ENCODE data around the gene BTG3.

BTG3 gene, protein sequence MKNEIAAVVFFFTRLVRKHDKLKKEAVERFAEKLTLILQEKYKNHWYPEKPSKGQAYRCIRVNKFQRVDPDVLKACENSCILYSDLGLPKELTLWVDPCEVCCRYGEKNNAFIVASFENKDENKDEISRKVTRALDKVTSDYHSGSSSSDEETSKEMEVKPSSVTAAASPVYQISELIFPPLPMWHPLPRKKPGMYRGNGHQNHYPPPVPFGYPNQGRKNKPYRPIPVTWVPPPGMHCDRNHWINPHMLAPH

GRCh38 chr21:17612565-17613241 is at the start of gene BTG3:
BTG3 (minus strand) TSS chr21:17612901; CDS start chr21:17609144, 3,757 bp downstream.
- no peak for DNase-seq

GRCh38 chr21:17660862-17661261 is 48.2 kb upstream of the BTG3 start:
- DNase-seq = no peak

DNA sequence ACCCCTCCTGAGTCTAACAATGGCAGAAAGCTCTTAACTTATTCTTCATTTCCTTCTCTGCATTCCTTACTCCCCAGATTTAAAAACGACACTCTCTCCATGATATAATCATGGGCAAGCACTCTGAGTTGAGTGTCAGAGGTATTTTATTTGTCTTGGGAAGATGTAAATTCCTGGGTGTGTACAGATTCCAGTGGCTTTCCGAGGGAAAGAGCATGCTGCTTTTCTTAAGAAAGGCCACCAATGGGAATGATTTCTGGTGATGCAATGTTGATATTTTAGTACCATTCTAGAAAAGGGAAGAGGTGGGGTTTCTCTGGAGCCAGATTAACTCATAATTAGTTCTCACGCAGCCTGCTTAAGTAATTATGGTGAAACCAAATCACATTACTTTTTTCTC is 47.8 kb upstream of the BTG3 start:
- no peak for DNase-seq

GRCh38 chr21:17658931-17659330 is 46.2 kb upstream of the BTG3 start:
- no peak for DNase-seq

- DNase-seq = no peak
Measured at GRCh38 chr21:17651526-17651925, 38.8 kb upstream of the BTG3 start.

GRCh38 chr21:17650292-17650691 is 37.6 kb upstream of the BTG3 start:
- DNase-seq = no peak

DNA sequence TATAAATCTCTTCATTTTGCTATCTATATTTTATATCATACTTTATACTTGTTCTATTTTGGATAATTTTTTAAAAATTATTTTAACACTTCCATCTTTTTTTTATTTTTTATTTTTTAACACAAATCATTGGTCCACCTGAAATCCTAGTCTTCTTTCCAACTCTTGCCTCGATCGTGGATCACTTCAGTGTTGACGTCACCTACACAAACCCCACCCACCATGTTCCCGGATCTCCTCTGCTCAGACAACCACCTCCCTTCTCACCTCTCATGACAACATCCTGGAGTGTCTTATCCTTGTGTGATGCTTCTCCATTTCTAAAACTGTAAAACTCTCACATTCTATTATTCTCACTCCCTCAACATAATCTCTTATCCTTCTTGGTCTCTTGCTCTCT is 34.1 kb upstream of the BTG3 start:
- no peak for DNase-seq

DNA sequence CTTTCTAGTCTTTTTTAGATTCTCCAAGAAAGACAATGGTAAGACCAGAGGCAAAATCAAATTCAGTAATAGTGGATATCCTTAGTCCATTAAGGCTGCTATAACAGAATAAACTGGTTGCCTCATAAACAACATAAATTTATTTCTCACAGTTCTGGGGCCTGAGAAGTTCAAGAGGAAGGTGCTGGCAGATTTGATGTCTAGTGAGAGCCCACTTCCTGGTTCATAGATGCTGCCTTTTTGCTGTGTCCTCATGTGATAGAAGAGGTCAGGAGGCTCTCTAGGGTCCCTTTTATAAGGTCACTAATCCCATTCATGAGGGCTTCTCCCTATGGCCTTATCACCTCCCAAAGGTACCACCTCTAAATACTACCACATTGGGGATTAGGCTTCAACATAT is 31.5 kb upstream of the BTG3 start:
- no peak for DNase-seq

GRCh38 chr21:17640821-17641220 is 28.1 kb upstream of the BTG3 start:
- DNase-seq = no peak

GRCh38 chr21:17636711-17637110 is 24.0 kb upstream of the BTG3 start:
- no peak for DNase-seq

- DNase-seq = no peak
Measured at GRCh38 chr21:17631195-17631594, 18.5 kb upstream of the BTG3 start.

DNA sequence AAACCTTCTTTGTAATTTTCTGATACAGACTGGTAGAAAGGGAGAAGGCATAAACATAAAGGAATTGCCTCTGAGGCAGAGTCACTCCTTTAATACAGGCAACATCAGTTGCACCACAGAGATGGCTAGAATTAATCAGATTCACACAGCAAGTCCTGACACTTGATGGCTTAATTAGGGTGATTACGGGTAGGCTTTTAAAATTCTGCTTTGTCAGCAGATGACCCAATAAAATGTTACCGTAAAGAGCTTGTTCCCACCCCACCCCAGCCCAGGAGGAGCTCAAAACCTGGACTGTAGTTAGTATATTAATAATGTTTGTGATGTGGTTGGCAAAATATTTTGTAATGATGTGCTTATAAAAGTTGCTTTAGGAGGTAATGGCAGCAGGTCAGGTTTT is 9.3 kb upstream of the BTG3 start:
- DNase-seq = no peak

DNA sequence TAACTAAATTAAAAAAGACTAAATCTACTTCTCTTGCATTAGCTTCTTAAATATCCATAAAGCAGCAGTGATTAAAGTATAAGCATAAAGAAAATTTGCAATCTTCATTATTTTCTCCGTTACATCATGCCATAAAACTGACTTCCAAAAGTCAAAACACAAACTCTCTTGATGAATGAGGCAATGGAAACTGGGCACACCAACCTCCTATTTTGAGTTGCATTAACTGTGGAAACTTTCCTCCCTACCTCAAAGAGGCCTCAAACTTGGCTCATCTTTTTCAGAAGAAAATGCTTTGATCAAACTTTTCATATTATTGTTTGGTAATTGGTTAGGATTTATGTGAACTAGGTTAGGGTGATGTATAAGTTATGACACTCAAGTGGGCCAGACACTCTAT is 4.1 kb upstream of the BTG3 start:
- DNase-seq = no peak

DNA sequence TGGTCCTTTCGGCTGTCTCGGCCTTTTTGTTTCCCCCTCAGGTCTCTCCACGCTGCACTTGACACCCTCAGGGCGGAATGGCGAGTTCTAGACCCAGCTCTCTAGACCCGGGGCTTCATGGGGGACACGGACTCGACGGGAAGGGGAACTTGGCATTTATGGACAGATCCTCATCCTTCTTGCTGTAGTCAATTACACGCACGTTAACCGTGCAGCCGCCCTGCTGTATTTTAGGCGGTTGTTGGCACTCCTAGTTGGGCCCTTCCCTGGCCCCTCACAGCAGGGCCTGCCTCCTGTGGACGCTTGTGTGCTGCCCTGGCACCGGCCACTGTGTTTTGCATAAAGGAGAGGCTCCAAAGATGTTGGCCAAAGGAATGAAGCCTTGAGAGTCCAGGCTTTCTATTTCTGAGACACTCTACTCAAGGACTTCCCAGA is 558 bp upstream of the BTG3 start:
- DNase-seq = no peak

GRCh38 chr21:17612023-17612564 is 607 bp downstream of the BTG3 start:
- DNase-seq = no peak

DNA sequence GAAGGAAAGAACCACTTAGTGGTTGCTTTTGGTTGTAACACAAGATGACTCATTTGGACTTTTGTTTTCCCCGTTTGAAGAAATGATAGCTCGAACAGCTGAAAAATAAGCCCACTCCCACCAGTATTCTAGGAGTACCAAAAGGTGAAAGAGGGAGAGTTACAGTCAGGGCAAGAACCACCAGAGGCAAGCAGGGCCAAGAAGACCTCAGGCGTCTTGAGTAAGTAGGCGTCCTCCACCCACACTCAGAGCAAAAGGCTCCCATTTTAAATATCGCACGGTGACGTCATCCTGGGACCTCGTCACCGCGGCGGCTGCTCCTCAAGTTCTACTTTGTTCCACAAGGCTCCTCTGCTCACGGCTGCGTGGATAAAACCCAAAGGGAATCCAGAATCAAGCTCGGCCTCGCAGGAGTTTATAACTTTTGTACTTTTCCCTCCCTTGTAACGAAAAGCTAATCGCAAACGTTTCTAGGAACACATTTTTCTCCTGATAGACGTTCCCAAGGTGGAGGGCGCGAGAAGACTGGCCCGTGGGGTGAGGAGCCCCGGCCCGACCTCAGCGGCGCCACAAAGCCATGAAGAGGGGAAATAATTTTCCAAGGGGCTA is 1.2 kb downstream of the BTG3 start:
- peak; percentile 25 for DNase-seq

GRCh38 chr21:17610911-17611310 is 1.8 kb downstream of the BTG3 start:
- DNase-seq = no peak

DNA sequence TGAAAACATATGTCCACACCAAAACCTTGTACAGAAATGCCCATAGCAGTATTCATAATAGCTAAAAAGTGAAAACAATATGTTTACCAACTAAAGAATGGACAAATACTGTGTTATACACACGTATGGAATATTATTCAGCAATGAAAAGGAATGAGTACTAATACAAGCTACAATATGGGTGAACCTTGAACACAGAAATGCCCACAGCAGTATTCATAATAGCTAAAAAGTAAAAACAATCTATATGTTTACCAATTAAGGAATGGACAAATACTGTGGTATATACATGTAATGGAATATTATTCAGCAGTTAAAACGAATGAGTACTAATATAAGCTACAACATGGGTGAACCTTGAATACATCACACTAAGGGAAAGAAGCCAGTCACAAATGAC is 3.0 kb downstream of the BTG3 start:
- DNase-seq = no peak

DNA sequence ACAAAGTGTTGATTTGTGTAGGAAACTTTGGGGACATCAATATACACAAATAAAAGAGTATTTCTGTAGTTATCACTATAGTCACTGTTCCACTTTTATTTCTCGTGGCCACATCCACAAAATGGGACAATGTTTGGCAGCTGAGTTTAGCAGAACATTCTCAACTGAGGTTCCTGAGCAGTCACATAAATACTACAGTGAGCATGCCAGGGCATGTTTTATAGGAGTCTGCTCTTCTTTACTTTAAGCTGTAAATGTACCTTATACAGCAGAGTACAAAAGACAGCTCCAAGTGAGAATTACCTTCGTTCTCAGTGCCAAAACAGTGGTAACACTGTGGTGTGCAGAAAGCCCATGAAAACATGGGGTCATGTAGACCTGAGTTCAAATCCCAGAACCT is 5.0 kb downstream of the BTG3 start:
- DNase-seq = no peak

- no peak for DNase-seq
Measured at GRCh38 chr21:17602874-17603273, 9.8 kb downstream of the BTG3 start.

GRCh38 chr21:17598437-17598836 is 14.3 kb downstream of the BTG3 start:
- DNase-seq = no peak

DNA sequence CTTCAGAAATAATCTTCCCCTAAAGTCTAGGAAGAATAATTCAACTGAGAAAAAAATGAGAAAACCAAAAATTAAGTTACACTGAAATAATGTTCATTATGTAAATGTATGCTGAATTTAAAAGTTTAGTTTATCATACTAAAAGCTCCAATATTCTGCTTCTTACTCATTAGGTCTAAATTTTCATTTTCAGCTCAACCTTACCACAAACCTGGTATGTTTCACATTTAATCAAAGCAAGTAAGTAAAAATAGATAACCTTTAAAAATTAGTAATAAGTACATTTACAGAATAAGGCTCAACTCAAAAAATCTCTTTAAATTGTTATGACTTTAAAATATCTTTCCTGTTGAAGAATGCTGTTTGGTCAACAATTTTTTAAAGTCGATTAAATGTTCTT is 15.0 kb downstream of the BTG3 start:
- no peak for DNase-seq

- no peak for DNase-seq
Measured at GRCh38 chr21:17590430-17590829, 22.3 kb downstream of the BTG3 start.

DNA sequence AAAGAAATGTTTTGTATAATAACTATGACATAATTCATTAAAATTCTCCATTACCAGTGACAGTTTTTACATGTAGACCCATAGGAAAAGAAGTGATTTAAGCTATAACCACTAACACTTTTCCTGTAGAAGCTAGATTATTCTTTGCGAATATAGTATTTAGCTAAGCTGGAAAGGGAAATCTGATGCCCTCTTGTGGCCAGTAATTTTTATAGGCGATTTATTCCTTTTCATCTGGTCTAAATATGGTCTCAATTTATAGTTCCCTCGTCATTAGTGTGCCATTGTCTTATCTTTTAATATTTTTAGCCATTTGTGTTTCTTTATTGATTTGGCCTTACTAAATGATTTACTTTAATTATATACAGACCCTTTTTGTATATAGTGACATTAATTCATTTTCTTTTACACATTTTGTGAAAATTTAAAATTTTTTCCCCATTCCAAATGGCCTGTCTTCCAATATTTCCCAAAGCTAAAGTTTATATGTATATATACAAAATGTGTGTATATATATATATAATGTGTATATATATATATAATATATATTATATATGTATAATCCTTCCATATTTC is 26.7 kb downstream of the BTG3 start:
- peak; percentile 44 for DNase-seq

Data from NCI-H510A treated with DMSO at 0.1 percent for 48 hours (cell line).